ENCODE results near the gene KANK4. TPM values are rescaled to one million over a fixed set of nuclear protein-coding genes. Genes with fewer than 3 reads are reported as not detected.
"Not testable (repeated sequence)": the region's sequence is repeated elsewhere in the genome, so short reads cannot be mapped to it uniquely, and the experiment has no call there.

KANK4 gene
- total RNA-seq, 4 donors from 2014 or later: 1.3 to 2.7 (median 1.7) TPM

DNA sequence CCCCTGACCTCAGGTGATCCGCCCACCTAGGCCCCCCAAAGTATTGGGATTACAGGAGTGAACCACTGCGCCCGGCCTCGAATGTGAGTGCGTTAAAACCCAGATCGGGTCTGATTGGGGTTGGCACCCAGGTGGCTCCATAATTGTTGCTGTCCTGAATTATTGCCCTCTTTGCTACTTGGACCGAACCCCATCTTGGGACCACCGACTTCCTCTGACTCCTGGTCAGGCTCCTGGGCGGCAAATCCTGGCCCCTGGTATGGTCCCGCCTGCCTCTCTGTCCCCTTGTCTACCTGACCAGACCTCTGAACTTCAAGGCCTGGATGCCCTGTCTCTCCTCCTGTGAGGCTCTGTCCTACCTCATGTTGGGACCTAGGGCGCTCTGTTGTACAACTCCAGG lies 91.7 kb downstream of the KANK4 start:
- TF ChIP-seq, protein P1, sequence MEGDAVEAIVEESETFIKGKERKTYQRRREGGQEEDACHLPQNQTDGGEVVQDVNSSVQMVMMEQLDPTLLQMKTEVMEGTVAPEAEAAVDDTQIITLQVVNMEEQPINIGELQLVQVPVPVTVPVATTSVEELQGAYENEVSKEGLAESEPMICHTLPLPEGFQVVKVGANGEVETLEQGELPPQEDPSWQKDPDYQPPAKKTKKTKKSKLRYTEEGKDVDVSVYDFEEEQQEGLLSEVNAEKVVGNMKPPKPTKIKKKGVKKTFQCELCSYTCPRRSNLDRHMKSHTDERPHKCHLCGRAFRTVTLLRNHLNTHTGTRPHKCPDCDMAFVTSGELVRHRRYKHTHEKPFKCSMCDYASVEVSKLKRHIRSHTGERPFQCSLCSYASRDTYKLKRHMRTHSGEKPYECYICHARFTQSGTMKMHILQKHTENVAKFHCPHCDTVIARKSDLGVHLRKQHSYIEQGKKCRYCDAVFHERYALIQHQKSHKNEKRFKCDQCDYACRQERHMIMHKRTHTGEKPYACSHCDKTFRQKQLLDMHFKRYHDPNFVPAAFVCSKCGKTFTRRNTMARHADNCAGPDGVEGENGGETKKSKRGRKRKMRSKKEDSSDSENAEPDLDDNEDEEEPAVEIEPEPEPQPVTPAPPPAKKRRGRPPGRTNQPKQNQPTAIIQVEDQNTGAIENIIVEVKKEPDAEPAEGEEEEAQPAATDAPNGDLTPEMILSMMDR (IDR thresholded peaks at IDR 0.05): no peak
- DNase-seq (ENCODE audit: low spot score) (no peak), ATAC-seq (ENCODE audit: low FRiP score) (no peak)

DNA sequence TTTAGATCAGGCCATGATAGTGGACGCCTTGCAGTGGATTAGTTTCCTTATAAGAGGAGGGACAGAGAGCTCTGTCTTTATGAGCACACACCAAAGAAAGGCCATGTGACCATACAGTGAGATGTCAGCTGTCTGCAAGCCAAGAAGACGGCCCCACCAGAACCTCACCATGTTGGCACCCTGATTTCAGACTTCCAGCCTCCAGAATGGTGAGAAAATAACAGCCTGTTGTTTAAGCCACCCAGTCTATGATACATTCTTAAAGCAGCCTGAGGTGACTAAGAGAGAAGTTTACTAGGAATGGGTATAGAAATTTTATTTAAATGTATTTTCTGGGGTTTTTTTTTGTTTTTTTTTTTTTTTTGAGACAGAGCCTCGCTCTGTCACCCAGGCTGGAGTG lies 95.1 kb downstream of the KANK4 start:
- DNase-seq (ENCODE audit: low spot score) (no peak), ATAC-seq (ENCODE audit: low FRiP score) (no peak)
- TF ChIP-seq, protein P1 (IDR thresholded peaks at IDR 0.05): no peak

DNA sequence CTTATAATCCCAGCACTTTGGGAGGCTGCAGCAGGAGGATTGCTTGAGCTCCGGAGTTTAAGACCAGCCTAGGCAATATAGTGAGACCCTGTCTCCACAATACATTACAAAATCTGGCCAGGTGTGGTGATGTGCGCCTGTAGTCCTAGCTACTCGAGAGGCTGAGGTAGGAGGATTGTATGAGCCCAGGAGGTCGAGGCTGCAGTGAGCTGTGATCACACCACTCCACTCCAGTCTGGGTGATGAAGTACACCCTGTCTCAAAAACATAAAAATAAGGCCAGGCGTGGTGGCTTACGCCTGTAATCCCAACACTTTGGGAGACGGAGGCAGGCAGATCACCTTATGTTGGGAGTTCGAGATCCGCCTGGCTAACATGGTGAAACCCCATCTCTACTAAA lies 96.9 kb downstream of the KANK4 start:
- ATAC-seq (ENCODE audit: low FRiP score): no peak

DNA sequence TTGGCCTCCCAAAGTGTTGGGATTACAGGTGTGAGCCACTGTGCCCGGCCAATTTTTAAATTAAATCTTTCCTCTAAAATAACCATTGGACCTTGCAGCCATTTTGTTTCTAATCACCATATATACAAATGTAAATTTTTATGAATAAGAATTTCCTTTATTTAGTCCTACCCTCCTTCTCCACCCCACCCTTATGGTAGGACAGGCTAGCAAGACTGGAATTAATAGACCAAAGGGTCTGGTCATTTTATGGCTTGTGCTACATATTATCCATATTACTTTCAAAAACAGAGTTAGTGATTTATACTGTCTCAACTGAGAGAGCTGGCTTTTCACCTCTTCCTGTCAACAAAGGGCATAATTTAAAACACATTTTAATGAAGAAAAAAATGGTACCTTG lies 98.1 kb downstream of the KANK4 start:
- DNase-seq (ENCODE audit: low spot score): no peak
- TF ChIP-seq, protein P1 (IDR thresholded peaks at IDR 0.05): no peak
- ATAC-seq (ENCODE audit: low FRiP score): no peak

More for the DNA sequence above, 96.9 kb downstream of the KANK4 start:
- TF ChIP-seq, protein P1 (IDR thresholded peaks at IDR 0.05): no peak
- no peak for DNase-seq (ENCODE audit: low spot score)

DNA sequence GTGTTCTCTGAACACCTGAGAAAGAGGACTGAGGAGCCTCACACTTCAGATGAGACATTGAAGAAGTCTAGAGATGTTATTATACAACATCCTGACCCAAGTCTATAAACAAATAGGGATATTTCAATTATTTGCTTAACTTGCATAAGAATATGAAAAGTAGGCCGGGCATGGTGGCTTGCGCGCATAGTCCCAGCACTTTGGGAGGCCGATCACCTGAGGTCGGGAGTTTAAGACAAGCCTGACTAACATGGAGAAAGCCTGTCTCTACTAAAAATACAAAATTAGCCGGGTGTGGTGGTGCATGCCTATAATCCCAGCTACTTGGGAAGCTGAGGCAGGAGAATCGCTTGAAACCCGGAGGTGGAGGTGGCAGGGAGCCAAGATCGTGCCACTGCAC lies 98.8 kb downstream of the KANK4 start:
- DNase-seq (ENCODE audit: low spot score); ATAC-seq (ENCODE audit: low FRiP score): not testable (repeated sequence)

DNA sequence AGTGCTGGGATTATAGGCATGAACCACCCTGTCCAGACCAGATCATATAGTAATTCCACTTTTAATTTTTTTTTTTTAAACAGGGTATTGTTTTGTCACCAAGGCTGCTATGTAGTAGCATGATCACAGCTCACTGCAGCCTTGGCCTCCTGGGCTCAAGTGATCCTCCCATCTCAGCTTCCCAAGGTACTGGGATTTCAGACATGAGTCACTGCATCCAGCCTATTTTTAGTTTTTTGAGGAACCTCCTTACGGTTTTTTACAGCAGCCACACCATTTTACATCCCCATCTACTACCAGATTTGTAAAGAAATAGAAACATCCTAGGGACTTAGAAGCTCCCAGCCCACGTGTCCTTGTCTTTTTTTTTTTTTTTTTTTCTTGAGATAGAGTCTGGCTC lies 100.6 kb downstream of the KANK4 start:
- ATAC-seq (ENCODE audit: low FRiP score) (no peak), DNase-seq (ENCODE audit: low spot score) (no peak)
- TF ChIP-seq, protein P1 (IDR thresholded peaks at IDR 0.05): no peak

DNA sequence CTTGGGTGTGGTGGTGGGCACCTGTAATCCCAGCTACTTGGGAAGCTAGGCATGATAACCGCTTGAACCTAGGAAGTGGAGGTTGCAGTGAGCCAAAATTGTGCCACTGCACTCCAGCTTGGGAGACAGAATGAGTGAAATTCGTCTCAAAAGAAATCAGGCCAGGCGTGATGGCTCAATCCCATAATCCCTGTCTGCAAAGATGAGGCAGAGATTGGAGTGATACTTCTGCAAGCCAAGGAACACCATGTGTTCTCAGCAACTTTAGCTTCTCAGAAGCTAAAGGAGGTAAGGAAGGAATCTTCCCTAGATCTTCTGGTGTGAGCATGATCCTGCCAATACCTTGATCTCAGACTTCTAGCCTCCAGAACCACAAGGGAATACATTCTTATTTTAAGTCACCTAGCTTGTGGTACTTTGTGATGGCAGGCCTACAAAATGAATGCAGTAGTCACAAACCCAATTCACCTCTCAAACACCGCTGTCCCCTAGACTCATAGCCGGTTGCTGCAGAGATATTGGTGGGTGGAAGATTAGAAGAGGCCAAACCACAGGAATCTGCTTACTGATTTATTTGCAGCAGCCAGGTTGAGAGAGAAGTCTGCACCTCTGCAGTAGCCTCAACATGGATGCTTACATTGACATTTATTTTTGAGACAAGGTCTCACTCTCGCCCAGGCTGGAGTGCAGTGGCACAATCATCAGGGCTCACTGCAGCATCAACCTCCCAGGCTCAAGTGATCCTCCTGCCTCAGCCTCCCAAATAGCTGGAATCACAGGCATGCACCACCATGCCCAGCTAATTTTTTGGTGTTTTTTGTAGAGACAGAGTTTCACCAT lies 105.9 kb downstream of the KANK4 start:
- TF ChIP-seq, protein P1 (IDR thresholded peaks at IDR 0.05): no peak
- DNase-seq (ENCODE audit: low spot score): no peak
- ATAC-seq (ENCODE audit: low FRiP score): no peak

Data from omental fat pad (tissue), 4 donors.